SK-N-SH treated with all-trans-retinoic acid at 6 μM for 48 hours (cell line): ENCODE results near the gene PRUNE2.

Source experiments
- ATAC-seq: fragments of 200-7000 bp; cut with Tn5 transposase; 3 replicates; pipeline ENCODE4 v1.9.1; 2020; ENCODE audit warnings: mild to moderate bottlenecking, moderate library complexity
- BACH2 ChIP-seq: fragments of 250-450 bp; sonication (Bioruptor Pico); IDR thresholded peaks from 2 replicates; pipeline ENCODE4 v1.9.0; 2021; ENCODE audit warnings: mild to moderate bottlenecking, borderline replicate concordance
- CREB5 ChIP-seq: fragments of 250-450 bp; sonication (Bioruptor Pico); IDR thresholded peaks from 2 replicates; pipeline ENCODE4 v1.5.1; 2020; ENCODE audit warnings: low read depth, mild to moderate bottlenecking, moderate library complexity
- CSDC2 ChIP-seq: fragments of 250-450 bp; sonication (Bioruptor Pico); IDR thresholded peaks from 2 replicates; pipeline ENCODE4 v1.5.0; 2020; ENCODE audit warnings: mild to moderate bottlenecking, moderate library complexity
- CSRNP3 ChIP-seq: fragments of 250-450 bp; sonication (Bioruptor Pico); IDR thresholded peaks from 2 replicates; pipeline ENCODE4 v1.5.1; 2021; ENCODE audit warnings: mild to moderate bottlenecking, moderate library complexity
- GLIS3 ChIP-seq: fragments of 250-450 bp; sonication (Bioruptor Pico); IDR thresholded peaks from 2 replicates; pipeline ENCODE4 v1.5.0; 2020; ENCODE audit warnings: mild to moderate bottlenecking, moderate library complexity
- ISL1 ChIP-seq: fragments of 250-450 bp; sonication (Bioruptor Pico); IDR thresholded peaks from 2 replicates; pipeline ENCODE4 v2.1.2; 2022; ENCODE audit warnings: mild to moderate bottlenecking, moderate library complexity
- OSR1 ChIP-seq: fragments of 250-450 bp; sonication (Bioruptor Pico); IDR thresholded peaks from 2 replicates; pipeline ENCODE4 v1.8.0; 2022; ENCODE audit warnings: moderate library complexity, mild to moderate bottlenecking, inconsistent platforms
- PATZ1 ChIP-seq: fragments of 250-450 bp; sonication (Bioruptor Pico); IDR thresholded peaks from 2 replicates; pipeline ENCODE4 v1.8.0; 2020; ENCODE audit warnings: mild to moderate bottlenecking, moderate library complexity, borderline replicate concordance
- POU6F1 ChIP-seq: fragments of 250-450 bp; sonication (Bioruptor Pico); IDR thresholded peaks from 2 replicates; pipeline ENCODE4 v1.8.0; 2021; ENCODE audit warnings: low read depth, mild to moderate bottlenecking, moderate library complexity, borderline replicate concordance
- PPARA ChIP-seq: fragments of 250-450 bp; sonication (Bioruptor Pico); IDR thresholded peaks from 2 replicates; pipeline ENCODE4 v1.5.0; 2020; ENCODE audit warnings: mild to moderate bottlenecking, borderline replicate concordance
- RARB ChIP-seq: fragments of 250-450 bp; sonication (Bioruptor Pico); IDR thresholded peaks from 2 replicates; pipeline ENCODE4 v1.8.0; 2021; ENCODE audit warnings: mild to moderate bottlenecking, moderate library complexity
- SNAI2 ChIP-seq: fragments of 250-450 bp; sonication (Bioruptor Pico); IDR thresholded peaks from 2 replicates; pipeline ENCODE4 v1.5.0; 2020; ENCODE audit warnings: mild to moderate bottlenecking, moderate library complexity
- TCF4 ChIP-seq: fragments of 250-450 bp; sonication (Bioruptor Pico); IDR thresholded peaks from 2 replicates; pipeline ENCODE4 v1.8.0; 2021; ENCODE audit warnings: mild to moderate bottlenecking, moderate library complexity, borderline replicate concordance
- ZC3H10 ChIP-seq: fragments of 250-450 bp; sonication (Bioruptor Pico); IDR thresholded peaks from 2 replicates; pipeline ENCODE4 v1.5.1; 2021; ENCODE audit warnings: mild to moderate bottlenecking, moderate library complexity
- ZFP3 ChIP-seq: fragments of 250-450 bp; sonication (Bioruptor Pico); IDR thresholded peaks from 2 replicates; pipeline ENCODE4 v1.5.0; 2020; ENCODE audit warnings: mild to moderate bottlenecking, moderate library complexity
- ZFP30 ChIP-seq: fragments of 450-650 bp; formaldehyde crosslinking; IDR thresholded peaks from 2 replicates; pipeline ENCODE4 v1.5.0; 2022; ENCODE audit warnings: mild to moderate bottlenecking, moderate library complexity
- ZNF565 ChIP-seq: fragments of 450-650 bp; formaldehyde crosslinking; conservative IDR thresholded peaks from 2 replicates; pipeline ENCODE4 v1.5.0; 2020; ENCODE audit warnings: low read depth, mild to moderate bottlenecking, moderate library complexity
- ZNF70 ChIP-seq: fragments of 450-650 bp; formaldehyde crosslinking; IDR thresholded peaks from 2 replicates; pipeline ENCODE4 v1.5.0; 2020; ENCODE audit warnings: mild to moderate bottlenecking, moderate library complexity
- ZNF8 ChIP-seq: fragments of 450-650 bp; formaldehyde crosslinking; IDR thresholded peaks from 2 replicates; pipeline ENCODE4 v1.5.0; 2020; ENCODE audit warnings: mild to moderate bottlenecking, moderate library complexity

The PRUNE2 gene

GRCh38 chr9:76835571-76836283, 70.2 kb downstream of the PRUNE2 start:
- peak; percentile 60; the same call in 2 of the 3 replicates for ATAC-seq
- TF ChIP-seq ZNF8 (CRISPR knock-in tag): no peak
- no peak for TF ChIP-seq GLIS3
- TF ChIP-seq SNAI2: no peak
- no peak for TF ChIP-seq ZFP3 (CRISPR knock-in tag)

- TF ChIP-seq ZC3H10: no peak
- TF ChIP-seq ZNF565 (CRISPR knock-in tag): no peak
- no peak for TF ChIP-seq RARB
- no peak for TF ChIP-seq POU6F1 (CRISPR knock-in tag)
- TF ChIP-seq ZFP3 (CRISPR knock-in tag): no peak
- no peak for TF ChIP-seq PPARA (CRISPR knock-in tag)
- no peak for TF ChIP-seq CREB5 (CRISPR knock-in tag)
- no peak for TF ChIP-seq ZNF70 (CRISPR knock-in tag)
- TF ChIP-seq ISL1: no peak
- TF ChIP-seq BACH2 (CRISPR knock-in tag): no peak
- no peak for TF ChIP-seq CSRNP3 (CRISPR knock-in tag)
- TF ChIP-seq CSDC2 (CRISPR knock-in tag): no peak
- TF ChIP-seq TCF4 (CRISPR knock-in tag): no peak
- no peak for TF ChIP-seq SNAI2
- TF ChIP-seq, all 23 proteins: peak for 0
- no peak for ATAC-seq
Measured at GRCh38 chr9:76828447-76828846, 77.5 kb downstream of the PRUNE2 start.

- ATAC-seq: no peak
- TF ChIP-seq ZFP3 (CRISPR knock-in tag) (no peak), ZNF8 (CRISPR knock-in tag) (no peak), CSRNP3 (CRISPR knock-in tag) (no peak), BACH2 (CRISPR knock-in tag) (no peak), POU6F1 (CRISPR knock-in tag) (no peak), OSR1 (CRISPR knock-in tag) (no peak), CSDC2 (CRISPR knock-in tag) (no peak), ZFP30 (CRISPR knock-in tag) (no peak), PATZ1 (CRISPR knock-in tag) (no peak), TCF4 (CRISPR knock-in tag) (no peak), ZNF565 (CRISPR knock-in tag) (no peak)
- TF ChIP-seq, all 23 proteins: peak for 0
Measured at GRCh38 chr9:76827296-76828080, 78.4 kb downstream of the PRUNE2 start.
